GM19023 (cell line): ENCODE data around the gene RSBN1L.
A peak's percentile ranks its signal among the peaks of the same experiment; 100 is the strongest.
"Not testable (repeated sequence)": the region's sequence is repeated elsewhere in the genome, so short reads cannot be mapped to it uniquely, and the experiment has no call there.

Experiments used
- ATAC-seq: cut with Tn5 transposase; IDR thresholded peaks from one replicate; pipeline ENCODE4 v1.9.1; 2021; ENCODE audit warnings: mild to moderate bottlenecking, moderate library complexity; ENCODE audit not compliant: unreplicated experiment

RSBN1L gene

DNA sequence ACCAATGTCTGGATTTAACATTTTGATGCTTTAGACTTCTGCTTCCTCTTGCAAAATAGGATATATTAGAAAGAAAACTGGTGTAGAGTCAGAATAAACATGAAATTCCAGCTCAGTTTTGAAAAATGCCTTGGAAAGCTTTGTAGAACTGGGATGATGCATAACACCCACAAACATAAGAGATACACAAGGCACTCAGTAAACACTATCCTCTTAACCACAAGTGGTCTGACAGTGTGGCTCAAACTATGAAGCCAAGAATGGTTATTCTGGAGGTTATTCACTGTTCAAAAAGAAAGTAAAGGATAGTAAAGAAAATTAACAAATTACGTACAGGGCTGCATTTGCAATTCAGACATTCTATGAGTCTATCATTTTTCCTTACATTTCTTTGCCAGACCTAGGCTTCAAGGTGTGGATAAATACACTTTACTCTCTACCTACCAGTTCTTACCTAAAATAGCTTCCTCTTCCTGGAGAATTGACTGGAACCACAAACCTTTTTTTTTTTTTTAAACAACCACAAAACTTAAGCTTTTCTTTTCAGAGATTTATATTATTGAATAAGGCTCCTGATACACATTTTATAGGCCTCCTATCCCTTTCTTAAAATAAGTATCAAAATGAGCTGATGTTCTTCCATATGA lies 9.0 kb upstream of the RSBN1L start:
- ATAC-seq, result no peak

- ATAC-seq, result no peak
These were observed 8.5 kb upstream of the RSBN1L start for GRCh38 chr7:77687747-77688144.

GRCh38 chr7:77690289-77690688 lies 6.0 kb upstream of the RSBN1L start:
- no peak for ATAC-seq

DNA sequence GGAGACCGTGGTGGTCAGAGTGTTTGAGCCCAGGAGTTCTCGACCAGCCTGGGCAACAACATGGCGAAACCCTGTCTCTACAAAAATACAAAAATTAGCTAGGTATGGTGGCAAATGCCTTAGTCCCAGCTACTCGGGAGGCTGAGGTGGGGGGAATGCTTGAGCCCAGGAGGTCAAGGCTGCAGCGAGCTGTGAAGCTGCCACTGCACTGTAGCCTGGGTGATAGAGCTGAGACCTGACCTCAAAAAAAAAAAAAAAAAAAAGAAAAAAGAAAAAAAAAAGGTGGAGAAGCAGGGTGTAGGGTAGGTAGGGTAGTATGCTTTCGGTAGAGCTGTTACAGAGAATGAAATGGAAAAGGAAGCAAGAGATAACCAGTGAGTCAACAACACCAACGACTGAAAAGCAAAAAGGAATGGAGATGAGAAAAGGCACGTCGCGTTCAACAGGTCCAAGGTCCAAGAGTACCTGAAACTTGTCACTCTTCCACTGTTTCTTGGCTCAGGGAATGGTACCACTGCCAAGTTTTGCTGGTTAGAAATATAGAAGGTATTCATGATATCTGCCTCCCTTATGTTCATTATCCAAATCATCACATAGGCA lies 4.3 kb upstream of the RSBN1L start:
- ATAC-seq, result no peak

- no peak for ATAC-seq
These were observed 2.3 kb upstream of the RSBN1L start for GRCh38 chr7:77693830-77694583.

- ATAC-seq, result peak; percentile 43
These were observed 630 bp downstream of the RSBN1L start for GRCh38 chr7:77696643-77697534.

DNA sequence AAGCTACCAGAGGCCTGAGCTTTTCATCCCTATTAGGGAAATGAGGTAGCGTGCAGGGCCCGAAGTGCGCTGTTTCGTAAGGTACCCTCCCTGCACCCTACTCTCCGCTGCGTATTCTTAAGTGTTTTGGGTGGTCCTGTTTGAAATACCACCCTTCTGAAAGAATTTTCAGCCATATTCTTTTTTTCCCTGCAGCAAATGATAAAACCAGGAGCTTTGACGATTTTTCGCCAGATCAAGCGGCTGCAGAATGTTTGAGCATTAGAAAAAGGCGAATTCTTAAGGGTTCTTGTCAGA lies 1.2 kb downstream of the RSBN1L start:
- ATAC-seq, result no peak

- no peak for ATAC-seq
These were observed 1.9 kb downstream of the RSBN1L start for GRCh38 chr7:77698042-77698625.

DNA sequence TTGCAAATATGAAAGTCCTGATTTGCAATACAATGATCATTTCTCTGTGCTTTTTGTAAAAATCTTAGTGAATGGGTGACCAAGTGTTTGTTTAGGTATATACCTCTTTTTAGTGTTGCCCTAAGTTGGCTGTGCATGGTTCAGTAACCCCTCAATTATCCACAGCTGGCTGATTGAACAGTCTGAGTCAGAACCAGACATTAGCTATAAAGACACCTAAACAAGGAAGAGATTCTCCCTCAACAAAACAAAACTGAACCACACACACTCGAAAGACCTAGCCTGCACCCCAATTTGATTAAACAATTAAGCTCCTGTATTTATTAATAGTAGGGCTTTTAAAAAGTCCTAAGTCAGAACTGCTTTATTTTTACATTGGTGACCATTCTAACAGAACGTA lies 2.8 kb downstream of the RSBN1L start:
- ATAC-seq, result no peak

DNA sequence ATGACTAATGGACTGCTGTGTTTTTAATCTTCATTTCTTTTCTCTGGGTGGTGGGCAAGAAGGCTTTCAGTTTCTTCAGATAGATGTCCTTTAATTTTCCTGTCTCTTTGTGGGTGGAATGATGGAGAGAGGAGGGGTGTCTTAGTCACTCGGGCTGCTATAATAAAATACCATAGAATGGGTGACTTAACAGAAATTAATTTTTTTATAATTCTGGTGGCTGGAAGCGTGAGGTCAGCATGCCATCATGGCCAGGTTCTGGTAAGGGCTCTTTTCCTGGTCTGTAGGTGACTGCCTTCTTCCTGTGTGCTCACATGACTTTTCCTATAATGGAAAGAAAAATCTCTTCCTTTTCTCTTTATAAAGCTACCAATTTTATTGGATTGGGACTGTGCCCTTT lies 6.3 kb downstream of the RSBN1L start:
- no peak for ATAC-seq

DNA sequence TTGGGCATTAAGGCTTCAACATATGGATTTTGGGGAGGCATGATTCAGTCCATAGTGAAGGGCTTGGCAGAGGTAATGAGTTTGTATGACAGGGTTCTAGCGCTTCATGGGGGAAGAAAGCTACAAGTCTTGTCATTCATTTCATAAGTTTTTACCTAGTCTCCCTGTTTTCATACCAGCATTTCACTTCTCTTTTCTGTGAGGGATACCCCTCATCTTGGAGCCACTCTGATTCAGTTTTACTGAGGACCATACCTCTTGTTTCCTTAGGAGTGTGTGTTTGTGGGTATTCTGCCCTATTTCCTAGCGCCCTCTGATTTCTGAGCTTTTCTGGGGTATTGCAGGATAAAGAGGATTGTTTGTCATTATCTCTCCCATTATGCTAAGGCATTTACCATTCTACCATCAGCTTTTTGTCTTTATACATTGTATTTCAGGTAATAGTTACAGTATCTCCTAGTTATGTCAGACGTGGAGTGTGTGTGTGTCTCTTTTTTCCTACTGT lies 6.8 kb downstream of the RSBN1L start:
- no peak for ATAC-seq

DNA sequence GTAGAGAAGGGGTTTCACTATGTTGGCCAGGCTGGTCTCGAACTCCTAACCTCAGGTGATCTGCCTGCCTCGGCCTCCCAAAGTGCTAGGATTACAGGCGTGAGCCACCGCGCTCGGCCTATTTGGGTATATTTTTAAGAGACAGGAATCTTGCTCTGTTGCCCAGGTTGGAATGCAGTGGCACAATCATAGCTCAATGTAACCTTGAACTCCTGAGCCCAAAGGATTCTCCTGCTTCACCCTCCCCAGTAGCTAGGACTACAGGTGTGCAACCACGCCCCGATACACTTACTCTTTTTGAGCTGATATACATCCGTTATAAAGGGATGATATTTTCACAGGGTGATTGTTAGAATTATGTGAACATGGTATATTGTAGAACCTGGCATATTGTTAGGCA lies 7.4 kb downstream of the RSBN1L start:
- not testable (repeated sequence) for ATAC-seq

- ATAC-seq, result no peak
These were observed 11.3 kb downstream of the RSBN1L start for GRCh38 chr7:77707504-77707992.

- ATAC-seq, result no peak
These were observed 13.8 kb downstream of the RSBN1L start for GRCh38 chr7:77710067-77710466.

- ATAC-seq, result no peak
These were observed 14.6 kb downstream of the RSBN1L start for GRCh38 chr7:77710861-77711260.

DNA sequence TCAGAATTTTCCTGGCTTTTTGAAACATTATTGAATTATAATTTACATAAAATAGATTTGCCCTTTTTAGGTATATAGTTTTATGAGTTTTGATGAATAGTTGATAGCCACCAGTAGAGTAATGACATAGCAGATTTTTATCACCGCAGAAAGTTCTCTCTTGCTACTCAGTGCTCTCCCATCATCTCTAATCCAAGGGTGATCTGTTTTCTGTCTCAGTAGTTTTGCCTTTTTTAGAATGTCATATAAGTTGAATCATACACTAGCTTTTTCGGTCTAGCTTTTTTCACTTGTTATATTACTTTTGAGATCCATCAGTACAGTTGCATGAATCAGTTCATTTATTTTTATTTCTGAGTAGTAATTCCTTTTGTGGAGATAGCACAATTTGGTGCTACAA lies 17.9 kb downstream of the RSBN1L start:
- no peak for ATAC-seq

DNA sequence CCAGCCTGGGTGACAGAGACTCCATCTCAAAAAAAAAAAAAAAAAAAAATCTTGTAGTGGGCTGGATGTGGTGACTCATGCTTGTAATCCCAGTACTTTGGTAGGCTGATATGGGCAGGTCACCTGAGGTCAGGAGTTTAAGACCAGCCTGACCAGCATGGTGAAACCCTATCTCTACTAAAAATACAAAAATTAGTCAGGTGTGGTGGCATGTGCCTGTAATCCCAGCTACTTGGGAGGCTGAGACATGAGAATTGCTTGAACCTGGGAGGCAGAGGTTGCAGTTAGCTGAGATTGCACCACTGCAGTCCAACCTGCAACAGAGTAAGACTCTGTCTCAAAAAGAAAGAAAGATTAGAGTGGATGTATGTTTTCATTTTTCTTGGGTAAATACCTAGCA lies 18.7 kb downstream of the RSBN1L start:
- ATAC-seq, result not testable (repeated sequence)

DNA sequence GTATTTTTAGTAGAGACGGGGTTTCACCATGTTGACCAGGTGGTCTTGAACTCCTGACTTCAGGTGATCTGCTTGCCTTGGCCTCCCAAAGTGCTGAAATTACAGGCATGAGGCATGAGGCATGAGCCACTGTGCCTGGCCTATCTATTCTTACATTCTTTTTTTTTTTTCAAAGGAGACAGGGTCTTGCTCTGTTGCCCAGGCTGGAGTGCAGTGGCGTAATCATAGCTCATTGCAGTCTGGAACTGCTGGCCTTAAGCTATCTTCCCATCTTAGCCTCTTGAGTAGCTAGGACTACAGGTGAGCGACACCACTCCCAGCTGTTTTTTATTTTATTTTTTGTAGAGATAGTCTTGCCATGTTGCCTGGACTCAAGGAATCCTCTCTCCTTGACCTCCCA lies 20.5 kb downstream of the RSBN1L start:
- ATAC-seq, result no peak

GRCh38 chr7:77717566-77717965 lies 21.3 kb downstream of the RSBN1L start:
- ATAC-seq, result not testable (repeated sequence)

- ATAC-seq, result no peak
These were observed 31.3 kb downstream of the RSBN1L start for GRCh38 chr7:77727527-77727926.
